Prostate gland (tissue), 2 donors: ENCODE results near the gene GLTP. TPM values are rescaled to one million over a fixed set of nuclear protein-coding genes. Genes with fewer than 3 reads are reported as not detected.
A peak's percentile ranks its signal among the peaks of the same experiment; 100 is the strongest.

Source experiments
- DNase-seq: peaks from one replicate; pipeline ENCODE4 v3.0.0-alpha.2; 2019; ENCODE audit warnings: low spot score
- H3K27ac ChIP-seq, 2 donors: fragments of 200-600 bp; sonication (generic); 2 replicates each; pipeline ENCODE4 v1.5.1; 2017 to 2019
- H3K27me3 ChIP-seq: fragments of 200-600 bp; sonication (generic); replicated peaks from 2 replicates; pipeline ENCODE4 v1.5.1; 2019; ENCODE audit not compliant: insufficient read depth
- H3K36me3 ChIP-seq, 2 donors: fragments of 200-600 bp; sonication (generic); 1 replicate in 1 of 2; 2 replicates in 1 of 2; pipeline versions ENCODE4 v1.5.1 to v1.8.1; 2017 to 2019
- H3K4me1 ChIP-seq: fragments of 200-600 bp; sonication (generic); replicated peaks from 2 replicates; pipeline ENCODE4 v1.5.1; 2019
- H3K4me3 ChIP-seq, 2 donors: fragments of 200-600 bp; sonication (generic); 2 replicates each; pipeline ENCODE4 v1.5.1; 2017 to 2019
- H3K9me3 ChIP-seq: fragments of 200-600 bp; sonication (generic); 2 replicates; pipeline ENCODE4 v1.5.1; 2017
- CTCF ChIP-seq, 4 experiments: fragments of 200-600 bp in 2 of 4; fragments of 450-650 bp in 2 of 4; sonication (generic) in 2 of 4; IDR thresholded peaks; 1 replicate in 3 of 4; 2 replicates in 1 of 4; pipeline ENCODE4 v1.5.1; 2016 to 2019; ENCODE audit warnings: antibody characterized with exemption in 4 of 4, mild to moderate bottlenecking in 2 of 4, moderate library complexity in 2 of 4
- POLR2A ChIP-seq: fragments of 450-650 bp; IDR thresholded peaks from one replicate; pipeline ENCODE4 v1.6.1; 2016; ENCODE audit warnings: antibody characterized with exemption, mild to moderate bottlenecking
- POLR2AphosphoS5 ChIP-seq: sonication (generic); formaldehyde crosslinking; IDR thresholded peaks from one replicate; pipeline ENCODE4 v1.6.1; 2017; ENCODE audit warnings: antibody characterized with exemption
- WGBS: methylation state at CpG from one replicate; pipeline ENCODE4 v1.1.5; 2018; 5-methylcytosine and 5-hydroxymethylcytosine counted together
- intact Hi-C: fragments of 100-400 bp; cut with DNase I; formaldehyde crosslinking; loops from one replicate; pipeline ENCODE4 v1.14.2; 2022
- total RNA-seq, 2 donors: library from RNA; depleted of rRNA; stranded (reverse); fragments of >200 nt; gene quantifications; one replicate each; pipeline ENCODE4 v1.1.0, GENCODE V29; 2016

GLTP gene
- total RNA-seq, 2 donors from 2014 or later: 67.2 to 87.1 TPM

- H3K27me3 ChIP-seq: no peaks in the 10 kb centered on the region
- no peaks in the 10 kb centered on the region for H3K4me1 ChIP-seq
- TF ChIP-seq POLR2AphosphoS5: no peak
- TF ChIP-seq POLR2A: no peak
- no peak for TF ChIP-seq CTCF (IDR thresholded peaks at IDR 0.05)
- H3K4me3 ChIP-seq: no peak overlapping the region
- H3K36me3 ChIP-seq: peaks cover 0 to 7% of the 10 kb centered on the region in 2 donors
- intact Hi-C loops: no loop called here
- H3K9me3 ChIP-seq: no peaks in the 10 kb centered on the region
- DNase-seq: no peak
- no peak overlapping the region for H3K27ac ChIP-seq
- WGBS: 87% methylated on average over 11 of the region's 11 CpGs
Measured at GRCh38 chr12:109920261-109920780, 40.0 kb upstream of the GLTP start.

- WGBS: 78% methylated on average over 10 of the region's 10 CpGs
- intact Hi-C loops: no loop called here
- H3K27me3 ChIP-seq: no peaks in the 10 kb centered on the region
- no peak overlapping the region for H3K27ac ChIP-seq
- TF ChIP-seq CTCF (IDR thresholded peaks at IDR 0.05) (no peak), POLR2AphosphoS5 (no peak), POLR2A (no peak)
- H3K4me1 ChIP-seq: no peaks in the 10 kb centered on the region
- H3K9me3 ChIP-seq: no peaks in the 10 kb centered on the region
- peaks cover 0 to 7% of the 10 kb centered on the region in 2 donors for H3K36me3 ChIP-seq
- no peak for DNase-seq
- no peak overlapping the region for H3K4me3 ChIP-seq
Measured at GRCh38 chr12:109919456-109919855, 39.1 kb upstream of the GLTP start.

GRCh38 chr12:109916045-109916444 lies 35.7 kb upstream of the GLTP start:
- H3K4me1 ChIP-seq: no peaks in the 10 kb centered on the region
- intact Hi-C loops: no loop called here
- H3K27ac ChIP-seq: no peak overlapping the region
- H3K27me3 ChIP-seq: no peaks in the 10 kb centered on the region
- no peak overlapping the region for H3K4me3 ChIP-seq
- no peak for DNase-seq
- peaks cover 0 to 7% of the 10 kb centered on the region in 2 donors for H3K36me3 ChIP-seq
- WGBS: 78% methylated on average over 4 of the region's 4 CpGs
- H3K9me3 ChIP-seq: no peaks in the 10 kb centered on the region
- no peak for TF ChIP-seq POLR2AphosphoS5
- TF ChIP-seq POLR2A: no peak
- TF ChIP-seq CTCF (IDR thresholded peaks at IDR 0.05): no peak

- Histone ChIP-seq H3K36me3 (peaks cover 0 to 7% of the 10 kb centered on the region in 2 donors), H3K9me3 (no peaks in the 10 kb centered on the region), H3K4me3 (no peak overlapping the region), H3K27me3 (no peaks in the 10 kb centered on the region), H3K27ac (peak overlapping the region in 1 of 2 donors; percentile 16), H3K4me1 (no peaks in the 10 kb centered on the region)
- TF ChIP-seq POLR2AphosphoS5: peak; percentile 71
- TF ChIP-seq POLR2A: peak; percentile 21
- TF ChIP-seq CTCF (IDR thresholded peaks at IDR 0.05): no peak
- intact Hi-C loops: no loop called here
- 64% methylated on average over 26 of the region's 26 CpGs for WGBS
- DNase-seq: peak; percentile 59
Measured at GRCh38 chr12:109915171-109916040, 35.1 kb upstream of the GLTP start.

- TF ChIP-seq CTCF (IDR thresholded peaks at IDR 0.05): no peak
- TF ChIP-seq POLR2A: no peak
- TF ChIP-seq POLR2AphosphoS5: no peak
Measured at GRCh38 chr12:109914461-109914860, 34.1 kb upstream of the GLTP start.

More at GRCh38 chr12:109914461-109914860, 34.1 kb upstream of the GLTP start:
- intact Hi-C loops: no loop called here
- H3K27ac ChIP-seq: no peak overlapping the region
- H3K4me1 ChIP-seq: no peaks in the 10 kb centered on the region
- H3K27me3 ChIP-seq: no peaks in the 10 kb centered on the region
- no peak for DNase-seq
- peaks cover 0 to 7% of the 10 kb centered on the region in 2 donors for H3K36me3 ChIP-seq
- H3K9me3 ChIP-seq: no peaks in the 10 kb centered on the region
- H3K4me3 ChIP-seq: no peak overlapping the region
- WGBS: 90% methylated on average over 16 of the region's 16 CpGs
